IMR-90 (cell line): ENCODE data around the gene GRIN2A.

Source experiments
- CHD1 ChIP-seq: IDR thresholded peaks from 2 replicates; pipeline ENCODE4 v1.6.1; 2012; ENCODE audit warnings: low read depth, low read length, improper control_type of control experiment
- FOS ChIP-seq: fragments of 150-350 bp; IDR thresholded peaks from 2 replicates; pipeline ENCODE4 v1.6.1; 2016; ENCODE audit warnings: low read depth, low read length
- MAFK ChIP-seq: IDR thresholded peaks from 2 replicates; pipeline ENCODE4 v1.6.1; 2012; ENCODE audit warnings: low read depth, low read length, improper control_type of control experiment
- MAZ ChIP-seq: IDR thresholded peaks from 2 replicates; pipeline ENCODE4 v1.6.1; 2012; ENCODE audit warnings: low read depth, mild to moderate bottlenecking, low read length, improper control_type of control experiment, moderate library complexity, borderline replicate concordance
- POLR2A ChIP-seq: IDR thresholded peaks from 2 replicates; pipeline ENCODE4 v1.6.1; 2012; ENCODE audit warnings: mild to moderate bottlenecking, low read depth, low read length
- RAD21 ChIP-seq: IDR thresholded peaks from 2 replicates; pipeline ENCODE4 v1.6.1; 2012; ENCODE audit warnings: low read length, improper control_type of control experiment
- RCOR1 ChIP-seq: IDR thresholded peaks from 2 replicates; pipeline ENCODE4 v1.6.1; 2012; ENCODE audit warnings: mild to moderate bottlenecking, low read length, improper control_type of control experiment; ENCODE audit not compliant: insufficient replicate concordance
- RFX5 ChIP-seq: IDR thresholded peaks from 2 replicates; pipeline ENCODE4 v1.8.0; 2012; ENCODE audit warnings: low read depth, mild to moderate bottlenecking, low read length, moderate library complexity
- TF ChIP-seq, protein P1 (sequence below): conservative IDR thresholded peaks from 2 replicates; pipeline ENCODE4 v1.5.1; 2012; ENCODE audit warnings: mild to moderate bottlenecking, low read depth, low read length, improper control_type of control experiment

- TF ChIP-seq MAZ (no peak), CHD1 (no peak), RAD21 (no peak), RFX5 (no peak), POLR2A (no peak), MAFK (no peak), FOS (no peak), RCOR1 (no peak)
- TF ChIP-seq, protein P1, sequence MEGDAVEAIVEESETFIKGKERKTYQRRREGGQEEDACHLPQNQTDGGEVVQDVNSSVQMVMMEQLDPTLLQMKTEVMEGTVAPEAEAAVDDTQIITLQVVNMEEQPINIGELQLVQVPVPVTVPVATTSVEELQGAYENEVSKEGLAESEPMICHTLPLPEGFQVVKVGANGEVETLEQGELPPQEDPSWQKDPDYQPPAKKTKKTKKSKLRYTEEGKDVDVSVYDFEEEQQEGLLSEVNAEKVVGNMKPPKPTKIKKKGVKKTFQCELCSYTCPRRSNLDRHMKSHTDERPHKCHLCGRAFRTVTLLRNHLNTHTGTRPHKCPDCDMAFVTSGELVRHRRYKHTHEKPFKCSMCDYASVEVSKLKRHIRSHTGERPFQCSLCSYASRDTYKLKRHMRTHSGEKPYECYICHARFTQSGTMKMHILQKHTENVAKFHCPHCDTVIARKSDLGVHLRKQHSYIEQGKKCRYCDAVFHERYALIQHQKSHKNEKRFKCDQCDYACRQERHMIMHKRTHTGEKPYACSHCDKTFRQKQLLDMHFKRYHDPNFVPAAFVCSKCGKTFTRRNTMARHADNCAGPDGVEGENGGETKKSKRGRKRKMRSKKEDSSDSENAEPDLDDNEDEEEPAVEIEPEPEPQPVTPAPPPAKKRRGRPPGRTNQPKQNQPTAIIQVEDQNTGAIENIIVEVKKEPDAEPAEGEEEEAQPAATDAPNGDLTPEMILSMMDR, result no peak
These were observed 100.9 kb downstream of the GRIN2A start for GRCh38 chr16:10081201-10081940.
